ENCODE data around the gene SFT2D1. TPM values are rescaled to one million over a fixed set of nuclear protein-coding genes. Genes with fewer than 3 reads are reported as not detected.

The SFT2D1 gene
- total and polyA plus RNA-seq, 9 of the 15 experiments (the other 6 are each of a cell fraction or from before 2014, with no cell fraction given) = 54.4 to 140 (median 74.6) TPM

- TF ChIP-seq REST (IDR thresholded peaks at IDR 0.05; ENCODE audit: borderline replicate concordance) (peak; percentile 69; the same call in 1 of the 2 replicates), REST (CRISPR knock-in tag; IDR thresholded peaks at IDR 0.05; ENCODE audit: low read depth) (no peak), PKNOX1 (IDR thresholded peaks at IDR 0.05) (peak; percentile 78), KLF16 (IDR thresholded peaks at IDR 0.05) (no peak), ZSCAN29 (IDR thresholded peaks at IDR 0.05) (no peak), ZNF280B (CRISPR knock-in tag; IDR thresholded peaks at IDR 0.05) (no peak), EP400 (IDR thresholded peaks at IDR 0.05) (0 out of 2 replicates have a peak, but pooled peaks have one; percentile 18), ILF3 (IDR thresholded peaks at IDR 0.05; ENCODE audit: borderline replicate concordance) (no peak), RBM17 (IDR thresholded peaks at IDR 0.05; ENCODE audit: borderline replicate concordance, low read depth, low read length) (no peak), ZBTB49 (CRISPR knock-in tag; IDR thresholded peaks at IDR 0.05; ENCODE audit: borderline replicate concordance) (no peak), JUN (IDR thresholded peaks at IDR 0.05; ENCODE audit: borderline replicate concordance, low read depth, low read length) (no peak), JUN (CRISPR knock-in tag; IDR thresholded peaks at IDR 0.05; ENCODE audit: borderline replicate concordance) (no peak), CC2D1A (IDR thresholded peaks at IDR 0.05) (0 out of 2 replicates have a peak, but pooled peaks have one; percentile 20), SAFB2 (IDR thresholded peaks at IDR 0.05; ENCODE audit: borderline replicate concordance, low read depth, low read length, severe bottlenecking) (no peak), SAP30 (IDR thresholded peaks at IDR 0.05; ENCODE audit: borderline replicate concordance, insufficient read depth, low read depth, low read length, poor library complexity, severe bottlenecking) (no peak)
Measured at GRCh38 chr6:166351715-166352285, 9.5 kb upstream of the SFT2D1 start (continued).
